Fibroblast of mammary gland (primary cell): ENCODE results near the gene IGFLR1.

Experiments used
- DNase-seq: peaks from one replicate; pipeline ENCODE4 v3.0.0-alpha.2; 2010; ENCODE audit warnings: low read depth
- H3K4me3 ChIP-seq: 2 replicates; pipeline ENCODE4 v1.5.1; 2011; ENCODE audit warnings: low read depth, mild to moderate bottlenecking, low read length, moderate library complexity; ENCODE audit not compliant: control insufficient read depth
- TF ChIP-seq, protein P1 (sequence below): conservative IDR thresholded peaks from 2 replicates; pipeline ENCODE4 v1.5.1; 2011; ENCODE audit warnings: low read depth, low read length, inconsistent platforms; ENCODE audit not compliant: control insufficient read depth, insufficient read depth

IGFLR1 gene

DNA sequence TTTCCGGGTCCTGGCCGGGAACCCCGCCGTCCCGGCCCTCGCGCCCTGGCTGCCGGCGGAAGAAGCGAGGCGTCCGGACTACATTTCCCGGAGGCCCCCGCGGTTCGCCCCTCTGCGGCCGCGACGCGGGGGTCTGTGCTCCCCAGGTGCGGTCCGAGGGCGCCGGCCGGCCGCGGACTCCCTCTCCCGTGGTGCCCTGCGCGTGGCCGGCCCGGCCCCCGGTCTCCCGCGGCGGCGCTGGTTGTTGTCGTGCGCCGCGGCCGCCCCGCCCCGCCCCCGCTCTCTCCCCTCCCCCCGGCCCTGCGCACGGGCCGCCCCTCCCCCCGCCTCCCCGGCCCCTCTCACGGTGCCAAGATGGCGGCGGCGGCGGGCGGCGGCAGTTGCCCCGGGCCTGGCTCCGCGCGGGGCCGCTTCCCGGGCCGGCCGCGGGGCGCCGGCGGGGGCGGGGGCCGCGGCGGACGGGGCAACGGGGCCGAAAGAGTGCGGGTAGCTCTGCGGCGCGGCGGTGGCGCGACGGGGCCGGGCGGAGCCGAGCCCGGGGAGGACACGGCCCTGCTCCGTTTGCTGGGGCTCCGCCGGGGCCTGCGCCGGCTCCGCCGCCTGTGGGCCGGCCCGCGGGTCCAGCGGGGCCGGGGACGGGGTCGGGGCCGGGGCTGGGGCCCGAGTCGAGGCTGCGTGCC, 24.4 kb downstream of the IGFLR1 start, which contains the start of gene KMT2B:
Gene KMT2B (plus strand): TSS at position 339 of the 680 bp plus-strand sequence. CDS start 16 bp downstream, at position 355.
- peak within 1 kb of the TSS; percentile 82 for H3K4me3 ChIP-seq

DNA sequence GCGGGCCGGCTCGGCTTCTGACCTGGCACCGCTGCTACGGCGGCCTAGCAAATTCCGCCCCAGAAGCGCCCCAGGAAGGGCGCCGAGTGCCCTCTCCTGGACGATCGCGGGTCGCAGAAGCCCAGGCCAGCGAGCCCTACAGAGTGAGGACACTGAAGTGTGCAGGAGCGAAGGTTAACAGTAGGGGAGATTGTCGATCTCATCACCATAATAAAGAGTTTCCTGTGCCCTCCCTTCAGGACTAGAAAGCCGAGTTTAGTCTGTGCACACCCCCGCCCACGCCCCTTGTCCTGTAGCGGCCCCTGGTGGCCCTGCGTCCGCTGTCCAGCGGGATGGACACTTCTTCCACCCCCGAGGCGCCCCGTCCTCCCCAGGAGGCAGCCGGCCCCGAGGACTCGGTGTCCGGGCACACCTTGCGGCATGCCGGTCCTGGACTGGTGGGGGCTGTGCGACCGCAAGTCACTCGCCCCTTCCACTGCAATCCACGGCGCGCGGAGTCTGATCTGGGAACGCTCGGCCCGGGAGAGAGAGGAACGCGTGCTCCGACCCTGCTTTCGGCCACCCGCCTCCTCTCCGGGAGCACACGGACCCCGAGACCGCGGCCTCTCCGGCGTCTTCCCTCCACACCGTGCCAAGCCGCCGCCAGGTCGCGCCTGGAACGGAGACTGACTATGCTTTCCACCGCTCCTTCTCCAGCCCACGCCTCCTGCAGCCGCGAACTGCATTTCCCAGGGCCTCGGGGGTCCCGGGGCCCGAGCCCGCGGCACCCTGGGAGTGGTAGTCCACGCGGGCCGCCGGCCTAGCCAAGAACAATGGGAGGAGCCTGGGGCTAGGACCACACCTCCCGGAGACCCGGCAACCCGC, 25.2 kb downstream of the IGFLR1 start:
- TF ChIP-seq, protein P1, sequence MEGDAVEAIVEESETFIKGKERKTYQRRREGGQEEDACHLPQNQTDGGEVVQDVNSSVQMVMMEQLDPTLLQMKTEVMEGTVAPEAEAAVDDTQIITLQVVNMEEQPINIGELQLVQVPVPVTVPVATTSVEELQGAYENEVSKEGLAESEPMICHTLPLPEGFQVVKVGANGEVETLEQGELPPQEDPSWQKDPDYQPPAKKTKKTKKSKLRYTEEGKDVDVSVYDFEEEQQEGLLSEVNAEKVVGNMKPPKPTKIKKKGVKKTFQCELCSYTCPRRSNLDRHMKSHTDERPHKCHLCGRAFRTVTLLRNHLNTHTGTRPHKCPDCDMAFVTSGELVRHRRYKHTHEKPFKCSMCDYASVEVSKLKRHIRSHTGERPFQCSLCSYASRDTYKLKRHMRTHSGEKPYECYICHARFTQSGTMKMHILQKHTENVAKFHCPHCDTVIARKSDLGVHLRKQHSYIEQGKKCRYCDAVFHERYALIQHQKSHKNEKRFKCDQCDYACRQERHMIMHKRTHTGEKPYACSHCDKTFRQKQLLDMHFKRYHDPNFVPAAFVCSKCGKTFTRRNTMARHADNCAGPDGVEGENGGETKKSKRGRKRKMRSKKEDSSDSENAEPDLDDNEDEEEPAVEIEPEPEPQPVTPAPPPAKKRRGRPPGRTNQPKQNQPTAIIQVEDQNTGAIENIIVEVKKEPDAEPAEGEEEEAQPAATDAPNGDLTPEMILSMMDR: peak; percentile 66
- H3K4me3 ChIP-seq: peak overlapping the region; percentile 75
- DNase-seq: peak; percentile 92

More for the DNA sequence above, 24.4 kb downstream of the IGFLR1 start, which contains the start of gene KMT2B:
- TF ChIP-seq, protein P1: no peak
- DNase-seq: no peak

DNA sequence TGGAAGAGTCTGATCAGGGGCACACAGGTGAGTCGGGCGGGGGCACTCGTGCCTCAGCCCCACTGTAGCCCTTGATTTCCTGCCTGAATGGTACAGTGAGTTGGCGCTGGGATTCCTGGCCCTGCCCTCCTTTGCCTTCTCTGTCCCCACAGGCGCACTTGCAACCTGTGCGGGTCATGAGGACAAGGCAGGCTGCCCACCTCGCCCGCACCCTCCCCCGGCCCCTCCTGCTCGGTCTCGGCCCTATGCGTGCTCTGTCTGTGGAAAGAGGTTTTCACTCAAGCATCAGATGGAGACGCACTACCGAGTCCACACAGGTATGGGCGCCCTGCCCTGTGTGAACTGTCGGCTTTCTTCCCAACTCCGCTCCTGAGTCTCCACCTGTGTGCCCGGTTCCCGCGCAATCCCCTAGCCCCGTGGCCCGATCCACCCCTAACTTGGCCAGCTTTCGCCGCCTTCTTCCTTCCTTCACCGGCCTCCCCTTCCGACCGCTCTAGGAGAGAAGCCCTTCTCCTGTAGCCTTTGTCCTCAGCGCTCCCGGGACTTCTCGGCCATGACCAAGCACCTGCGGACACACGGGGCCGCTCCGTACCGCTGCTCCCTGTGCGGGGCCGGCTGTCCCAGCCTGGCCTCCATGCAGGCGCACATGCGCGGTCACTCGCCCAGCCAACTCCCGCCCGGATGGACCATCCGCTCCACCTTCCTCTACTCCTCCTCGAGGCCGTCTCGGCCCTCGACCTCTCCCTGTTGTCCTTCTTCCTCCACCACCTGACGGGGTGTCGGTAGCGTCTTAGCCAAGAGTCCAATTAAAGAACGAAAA, 26.1 kb downstream of the IGFLR1 start:
- TF ChIP-seq, protein P1: no peak
- no peak for DNase-seq

DNA sequence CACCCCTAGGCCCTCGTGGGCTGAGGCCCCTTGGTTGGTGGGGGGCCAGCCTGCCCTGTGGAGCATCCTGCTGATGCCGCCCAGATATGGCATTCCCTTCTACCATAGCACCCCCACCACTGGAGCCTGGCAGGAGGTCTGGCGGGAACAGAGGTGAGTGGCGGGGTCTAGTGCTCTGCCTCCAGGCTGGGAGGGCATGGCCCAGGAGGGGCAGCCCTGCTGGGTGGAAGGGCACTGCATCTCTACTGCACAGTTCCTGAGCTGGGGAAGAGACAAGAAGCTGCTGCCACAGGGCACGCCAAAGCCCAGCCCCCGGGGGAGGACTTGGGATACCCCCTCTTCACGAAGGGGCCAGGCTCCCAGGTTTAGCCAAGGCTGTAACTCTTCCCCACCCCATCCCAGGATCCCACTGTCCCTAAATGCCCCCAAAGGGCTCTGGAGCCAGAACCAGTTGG, 26.9 kb downstream of the IGFLR1 start:
- TF ChIP-seq, protein P1: no peak
- H3K4me3 ChIP-seq: no peak overlapping the region
- DNase-seq: no peak

More for the DNA sequence above, 26.1 kb downstream of the IGFLR1 start:
- H3K4me3 ChIP-seq: peak overlapping the region; percentile 75

DNA sequence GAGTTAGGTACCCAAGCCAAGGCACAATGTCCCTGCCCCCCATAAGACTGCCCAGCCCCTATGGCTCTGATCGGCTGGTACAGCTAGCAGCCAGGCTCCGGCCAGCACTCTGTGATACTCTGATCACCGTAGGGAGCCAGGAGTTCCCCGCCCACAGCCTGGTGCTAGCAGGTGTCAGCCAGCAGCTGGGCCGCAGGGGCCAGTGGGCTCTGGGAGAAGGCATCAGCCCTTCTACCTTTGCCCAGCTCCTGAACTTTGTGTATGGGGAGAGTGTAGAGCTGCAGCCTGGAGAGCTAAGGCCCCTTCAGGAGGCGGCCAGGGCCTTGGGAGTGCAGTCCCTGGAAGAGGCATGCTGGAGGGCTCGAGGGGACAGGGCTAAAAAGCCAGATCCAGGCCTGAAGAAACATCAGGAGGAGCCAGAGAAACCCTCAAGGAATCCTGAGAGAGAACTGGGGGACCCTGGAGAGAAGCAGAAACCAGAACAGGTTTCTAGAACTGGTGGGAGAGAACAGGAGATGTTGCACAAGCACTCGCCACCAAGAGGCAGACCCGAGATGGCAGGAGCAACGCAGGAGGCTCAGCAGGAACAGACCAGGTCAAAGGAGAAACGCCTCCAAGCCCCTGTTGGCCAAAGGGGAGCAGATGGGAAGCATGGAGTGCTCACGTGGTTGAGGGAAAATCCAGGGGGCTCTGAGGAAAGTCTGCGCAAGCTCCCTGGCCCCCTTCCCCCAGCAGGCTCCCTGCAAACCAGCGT, 27.5 kb downstream of the IGFLR1 start:
- no peak for DNase-seq
- no peak overlapping the region for H3K4me3 ChIP-seq
- TF ChIP-seq, protein P1: no peak
